Measurements from ENCODE around the gene KATNA1. TPM values are rescaled to one million over a fixed set of nuclear protein-coding genes. Genes with fewer than 3 reads are reported as not detected.
A peak's percentile ranks its signal among the peaks of the same experiment; 100 is the strongest.

KATNA1 gene
- total and polyA plus RNA-seq, 9 of the 15 experiments (the other 6 are each of a cell fraction or from before 2014, with no cell fraction given): 22.5 to 76.9 (median 45.0) TPM

DNA sequence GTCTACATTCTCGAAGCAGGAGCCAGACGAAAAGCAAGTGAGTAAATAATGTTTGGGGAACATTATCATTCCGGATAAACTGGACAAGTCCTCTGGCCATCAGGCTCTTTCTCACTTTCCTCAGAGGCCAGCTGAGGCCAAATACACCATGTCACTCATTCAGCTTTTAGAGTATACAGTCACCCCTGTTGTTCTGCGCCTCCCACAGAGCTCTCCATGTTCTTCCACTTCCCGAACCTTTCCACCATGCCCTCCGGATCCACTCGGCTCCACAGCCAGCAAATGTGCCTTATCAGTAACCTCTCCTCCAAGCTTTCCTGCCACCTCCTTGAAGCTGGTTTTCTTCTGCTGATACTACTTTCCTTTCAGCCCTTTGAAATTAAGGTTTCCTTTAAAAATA is 37.7 kb upstream of the KATNA1 start (continued):
- TF ChIP-seq, protein P1, sequence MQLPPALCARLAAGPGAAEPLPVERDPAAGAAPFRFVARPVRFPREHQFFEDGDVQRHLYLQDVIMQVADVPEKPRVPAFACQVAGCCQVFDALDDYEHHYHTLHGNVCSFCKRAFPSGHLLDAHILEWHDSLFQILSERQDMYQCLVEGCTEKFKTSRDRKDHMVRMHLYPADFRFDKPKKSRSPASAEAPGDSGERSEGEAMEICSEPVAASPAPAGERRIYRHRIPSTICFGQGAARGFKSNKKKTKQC (CRISPR knock-in tag; IDR thresholded peaks at IDR 0.05): no peak
- no peak for TF ChIP-seq ZKSCAN8 (CRISPR knock-in tag; IDR thresholded peaks at IDR 0.05)

DNA sequence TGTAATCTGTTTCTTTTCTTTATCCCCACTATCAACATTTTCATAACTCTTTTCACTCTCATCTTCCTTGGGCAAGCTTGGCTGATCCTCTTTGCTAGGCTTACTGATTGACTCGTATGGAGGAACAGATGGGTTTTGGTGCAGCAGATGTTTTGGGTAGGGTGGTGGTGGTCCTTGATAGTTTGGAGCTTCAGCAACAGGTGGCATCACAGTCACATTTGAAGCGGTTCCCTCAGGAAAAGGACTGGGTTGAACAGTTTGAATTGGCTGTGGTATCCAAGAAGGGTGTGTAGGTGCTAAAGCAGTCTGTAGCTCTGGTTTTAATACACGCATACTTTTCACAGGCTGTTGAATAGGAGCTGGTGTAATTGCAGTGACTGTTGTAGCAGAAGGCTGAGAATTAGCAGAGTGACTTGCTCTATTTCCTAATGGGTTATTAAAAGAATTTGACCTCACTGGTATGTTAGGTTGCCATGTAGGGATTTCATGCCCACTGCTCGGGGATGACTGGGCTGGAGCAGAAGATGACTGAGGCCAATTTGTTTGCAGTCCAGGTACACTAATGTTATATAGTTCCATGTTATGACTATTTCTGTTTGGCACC is 34.8 kb upstream of the KATNA1 start:
- 0 out of 2 replicates have a peak, but pooled peaks cover 4% of the 10 kb centered on the region for H4K20me1 ChIP-seq (replicated peaks; ENCODE audit: control insufficient read depth, insufficient read depth, low read length)
- DNase-seq (ENCODE audit: extremely low read depth in 1 of 4, low spot score in 3 of 4): no peak
- H3K27ac ChIP-seq (ENCODE audit: extremely low read depth, low read depth, low read length): no peak overlapping the region
- peaks cover 41% of the 10 kb centered on the region for H3K79me2 ChIP-seq (ENCODE audit: control insufficient read depth, insufficient read depth, low read length)
- H3K27me3 ChIP-seq (ENCODE audit: control insufficient read depth in 2 of 2, insufficient read depth in 2 of 2, low read length in 2 of 2): no peaks in the 10 kb centered on the region
- H3K4me3 ChIP-seq: no peak overlapping the region
- H3K4me2 ChIP-seq (ENCODE audit: insufficient read depth, low read length): no peak overlapping the region
- peaks cover 66% of the 10 kb centered on the region for H3K36me3 ChIP-seq (ENCODE audit: control insufficient read depth, insufficient read depth, low read length)
- TSS peak; percentile 12 for BruUV-seq (replicated peaks)
- no peaks in the 10 kb centered on the region for H3K9me3 ChIP-seq (replicated peaks; ENCODE audit: control insufficient read depth, insufficient read depth, low read depth, low read length)
- intact Hi-C loops (cut with micrococcal nuclease) (no loop called here), in situ Hi-C loops (cut with MboI) (no loop called here)
- H2AFZ ChIP-seq (ENCODE audit: low read depth, low read length): no peak overlapping the region
- H3K9me1 ChIP-seq (ENCODE audit: control insufficient read depth, insufficient read depth, low read length): no peaks in the 10 kb centered on the region
- H3K9ac ChIP-seq (ENCODE audit: insufficient read depth in 1 of 2, low read depth in 2 of 2, low read length in 2 of 2): no peak overlapping the region
- WGBS (ENCODE audit: insufficient coverage, low coverage, missing lambda C conversion rate): 93% methylated on average over 4 of the region's 4 CpGs
- no peak for FAIRE-seq
- POLR2A ChIA-PET: no interaction called here
- CTCF ChIA-PET (ENCODE audit: low intra/inter-chr PET ratio): interaction anchor here (0.5 kb wide), 1 partner anchor 243 kb away, joined by 3 read pairs; no protein-coding TSS in a partner anchor
- TF ChIP-seq CC2D1A (IDR thresholded peaks at IDR 0.05) (no peak), KDM1A (IDR thresholded peaks at IDR 0.05) (no peak), GTF2F1 (IDR thresholded peaks at IDR 0.05; ENCODE audit: low read depth, low read length) (no peak), SMARCA4 (IDR thresholded peaks at IDR 0.05) (no peak), ETS2 (tag; IDR thresholded peaks at IDR 0.05; ENCODE audit: borderline replicate concordance, poor library complexity, severe bottlenecking) (no peak), NFXL1 (CRISPR knock-in tag; IDR thresholded peaks at IDR 0.05) (no peak), BRD4 (IDR thresholded peaks at IDR 0.05) (no peak), ZC3H11A (IDR thresholded peaks at IDR 0.05; ENCODE audit: low read depth, low read length) (no peak), E2F3 (CRISPR knock-in tag; IDR thresholded peaks at IDR 0.05) (no peak)
- TF ChIP-seq, protein P2, sequence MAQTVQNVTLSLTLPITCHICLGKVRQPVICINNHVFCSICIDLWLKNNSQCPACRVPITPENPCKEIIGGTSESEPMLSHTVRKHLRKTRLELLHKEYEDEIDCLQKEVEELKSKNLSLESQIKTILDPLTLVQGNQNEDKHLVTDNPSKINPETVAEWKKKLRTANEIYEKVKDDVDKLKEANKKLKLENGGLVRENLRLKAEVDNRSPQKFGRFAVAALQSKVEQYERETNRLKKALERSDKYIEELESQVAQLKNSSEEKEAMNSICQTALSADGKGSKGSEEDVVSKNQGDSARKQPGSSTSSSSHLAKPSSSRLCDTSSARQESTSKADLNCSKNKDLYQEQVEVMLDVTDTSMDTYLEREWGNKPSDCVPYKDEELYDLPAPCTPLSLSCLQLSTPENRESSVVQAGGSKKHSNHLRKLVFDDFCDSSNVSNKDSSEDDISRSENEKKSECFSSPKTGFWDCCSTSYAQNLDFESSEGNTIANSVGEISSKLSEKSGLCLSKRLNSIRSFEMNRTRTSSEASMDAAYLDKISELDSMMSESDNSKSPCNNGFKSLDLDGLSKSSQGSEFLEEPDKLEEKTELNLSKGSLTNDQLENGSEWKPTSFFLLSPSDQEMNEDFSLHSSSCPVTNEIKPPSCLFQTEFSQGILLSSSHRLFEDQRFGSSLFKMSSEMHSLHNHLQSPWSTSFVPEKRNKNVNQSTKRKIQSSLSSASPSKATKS (CRISPR knock-in tag; IDR thresholded peaks at IDR 0.05): no peak
- TF ChIP-seq, protein P3, sequence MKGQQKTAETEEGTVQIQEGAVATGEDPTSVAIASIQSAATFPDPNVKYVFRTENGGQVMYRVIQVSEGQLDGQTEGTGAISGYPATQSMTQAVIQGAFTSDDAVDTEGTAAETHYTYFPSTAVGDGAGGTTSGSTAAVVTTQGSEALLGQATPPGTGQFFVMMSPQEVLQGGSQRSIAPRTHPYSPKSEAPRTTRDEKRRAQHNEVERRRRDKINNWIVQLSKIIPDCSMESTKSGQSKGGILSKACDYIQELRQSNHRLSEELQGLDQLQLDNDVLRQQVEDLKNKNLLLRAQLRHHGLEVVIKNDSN (CRISPR knock-in tag; IDR thresholded peaks at IDR 0.05): no peak
- H3K4me1 ChIP-seq (replicated peaks in 1 of 2; ENCODE audit: control insufficient read depth in 2 of 2, insufficient read depth in 2 of 2, low read length in 2 of 2): no peaks in the 10 kb centered on the region
- no peak for ATAC-seq
